ENCODE results near the gene SMTN.

SMTN gene

DNA sequence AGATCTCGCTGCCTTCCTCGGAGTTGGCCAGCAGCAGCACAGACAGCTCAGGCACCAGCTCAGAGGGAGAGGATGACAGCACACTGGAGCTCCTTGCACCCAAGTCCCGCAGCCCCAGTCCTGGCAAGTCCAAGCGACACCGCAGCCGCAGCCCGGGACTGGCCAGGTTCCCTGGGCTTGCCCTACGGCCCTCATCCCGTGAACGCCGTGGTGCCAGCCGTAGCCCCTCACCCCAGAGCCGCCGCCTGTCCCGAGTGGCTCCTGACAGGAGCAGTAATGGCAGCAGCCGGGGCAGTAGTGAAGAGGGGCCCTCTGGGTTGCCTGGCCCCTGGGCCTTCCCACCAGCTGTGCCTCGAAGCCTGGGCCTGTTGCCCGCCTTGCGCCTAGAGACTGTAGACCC is 52.8 kb downstream of the SMTN start:
- no peak for DNase-seq

DNA sequence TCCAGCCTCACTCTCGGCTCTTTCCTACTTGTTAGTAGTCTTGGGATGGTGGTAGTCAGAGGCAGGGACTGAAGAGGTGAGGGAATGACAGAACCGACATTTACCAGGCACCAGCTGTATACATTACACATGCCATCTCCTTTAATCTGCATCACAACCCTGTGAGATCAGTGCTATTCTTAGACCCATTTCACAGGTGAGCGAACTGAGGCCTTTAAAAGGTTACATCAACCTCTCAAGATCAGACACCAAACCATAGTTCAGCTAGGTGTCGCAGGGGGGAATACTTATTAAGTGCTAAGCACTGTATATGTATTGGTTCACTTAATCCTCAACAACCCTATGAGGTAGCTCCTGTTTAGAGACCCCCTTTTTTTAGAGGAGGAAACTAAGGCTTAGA is 53.6 kb downstream of the SMTN start:
- no peak for DNase-seq

DNA sequence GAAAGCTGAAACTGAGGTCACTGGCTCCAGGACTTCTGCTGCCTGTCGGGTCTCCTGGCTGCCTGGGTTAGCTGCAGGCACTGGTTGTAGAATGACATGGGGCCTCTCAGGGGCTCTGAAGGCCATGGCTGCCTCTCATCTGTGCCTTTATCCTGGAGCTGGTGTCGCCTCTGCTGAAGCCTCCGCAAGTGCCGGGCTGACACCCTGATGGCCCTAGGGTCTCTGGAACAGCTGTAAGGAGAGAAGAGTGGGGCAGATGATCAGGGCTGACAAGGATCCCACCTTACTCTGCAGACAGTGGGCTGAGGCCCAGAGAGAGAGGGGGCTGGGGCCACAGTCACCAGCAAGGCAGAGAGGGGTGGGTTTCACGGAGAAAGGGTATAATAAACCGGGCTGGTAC is 54.6 kb downstream of the SMTN start:
- DNase-seq: no peak

DNA sequence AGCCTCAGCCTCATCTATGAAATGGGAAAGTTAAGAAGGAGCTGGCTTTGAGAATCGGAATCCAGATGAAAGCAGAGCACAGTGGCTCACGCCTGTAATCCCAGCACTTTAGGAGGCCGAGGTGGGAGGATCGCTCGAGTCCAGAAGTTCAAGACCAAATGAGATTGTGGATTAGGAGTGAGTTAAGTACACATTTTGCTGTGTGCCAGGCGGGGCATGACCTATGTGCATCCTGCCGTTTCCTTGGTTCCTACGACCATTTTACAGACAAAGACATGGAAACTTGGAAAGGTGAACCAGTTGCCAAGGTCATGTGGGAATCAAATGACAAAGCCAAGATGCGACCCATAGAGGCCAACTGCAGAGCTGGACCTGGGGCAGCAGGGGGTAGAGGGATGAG is 55.0 kb downstream of the SMTN start:
- no peak for DNase-seq

DNA sequence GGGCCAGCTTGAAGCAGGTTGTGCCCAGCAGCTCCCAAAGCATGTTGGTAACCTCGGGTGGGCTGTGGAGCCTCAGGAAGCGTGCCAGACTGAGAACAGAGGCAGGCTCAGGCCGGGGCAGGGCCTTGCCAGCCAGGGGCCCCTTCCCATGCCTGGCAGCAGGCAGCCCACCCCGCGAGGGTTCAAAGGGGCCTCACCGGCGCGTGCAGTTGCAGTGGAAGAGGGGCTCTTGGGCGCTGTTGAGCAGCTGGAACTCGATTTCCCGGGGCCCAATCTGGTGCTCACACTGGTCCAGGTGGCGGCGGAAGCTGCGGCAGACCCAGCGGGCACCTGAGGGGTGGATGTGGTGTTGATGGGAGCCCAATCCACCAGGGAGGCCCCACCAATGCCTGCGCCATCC is 55.6 kb downstream of the SMTN start:
- DNase-seq: no peak

DNA sequence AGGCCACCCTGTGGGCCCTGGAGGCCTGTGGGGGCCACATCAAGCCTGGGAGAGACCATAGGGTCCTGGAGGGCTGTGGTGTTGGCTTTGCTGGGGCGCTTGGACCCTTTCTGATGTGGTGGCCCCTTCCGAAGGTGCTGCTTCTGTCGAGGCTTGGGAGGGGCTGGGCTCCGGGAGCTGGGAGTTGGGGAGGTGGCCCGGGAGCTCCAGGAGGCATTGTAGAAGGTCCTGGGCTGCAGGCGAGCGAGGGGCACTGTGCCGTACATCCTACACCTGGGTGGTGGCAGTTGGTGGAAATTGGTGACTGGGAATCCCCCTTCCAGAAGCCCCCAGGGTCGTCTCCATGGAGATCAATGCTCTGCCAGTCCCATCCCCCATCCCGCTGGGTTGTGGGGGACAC is 56.6 kb downstream of the SMTN start:
- no peak for DNase-seq

DNA sequence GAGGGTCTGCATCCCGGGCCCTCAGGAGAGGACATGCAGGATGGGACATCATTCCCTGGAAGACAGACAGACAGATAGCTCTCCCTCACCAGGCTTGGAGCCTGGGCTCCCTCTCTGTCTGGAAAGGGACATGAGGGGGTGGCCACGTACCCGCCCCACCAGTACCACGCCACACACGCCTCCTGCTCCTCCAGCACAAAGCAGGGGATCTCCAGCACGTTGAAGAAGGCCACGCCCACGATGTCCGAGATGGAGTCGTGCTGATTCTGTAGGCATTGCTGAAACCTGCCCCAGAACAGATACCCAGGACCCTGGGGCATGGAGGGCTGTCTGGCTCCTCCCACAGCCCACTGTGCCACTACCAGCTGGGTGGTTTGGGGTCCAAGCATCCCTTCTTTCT is 57.0 kb downstream of the SMTN start:
- DNase-seq: no peak

DNA sequence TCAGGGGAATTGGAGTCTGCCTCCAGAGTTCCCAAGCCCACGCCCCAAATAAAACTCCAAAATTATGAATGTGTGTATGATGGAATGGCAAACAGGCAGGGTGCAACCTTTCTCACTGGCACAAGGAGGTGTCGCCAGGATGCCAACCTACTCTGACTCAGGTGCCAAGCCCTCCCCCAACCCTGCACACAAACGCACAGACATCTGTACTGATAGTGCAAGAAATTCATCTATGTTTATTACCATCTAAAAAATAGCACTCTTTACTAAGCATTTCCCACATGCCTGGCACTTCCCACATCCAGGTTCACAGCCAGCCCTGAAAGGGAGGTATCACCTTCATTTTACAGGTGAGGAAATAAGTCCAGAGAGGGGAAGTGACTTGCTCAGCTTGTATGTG is 57.9 kb downstream of the SMTN start:
- no peak for DNase-seq

DNA sequence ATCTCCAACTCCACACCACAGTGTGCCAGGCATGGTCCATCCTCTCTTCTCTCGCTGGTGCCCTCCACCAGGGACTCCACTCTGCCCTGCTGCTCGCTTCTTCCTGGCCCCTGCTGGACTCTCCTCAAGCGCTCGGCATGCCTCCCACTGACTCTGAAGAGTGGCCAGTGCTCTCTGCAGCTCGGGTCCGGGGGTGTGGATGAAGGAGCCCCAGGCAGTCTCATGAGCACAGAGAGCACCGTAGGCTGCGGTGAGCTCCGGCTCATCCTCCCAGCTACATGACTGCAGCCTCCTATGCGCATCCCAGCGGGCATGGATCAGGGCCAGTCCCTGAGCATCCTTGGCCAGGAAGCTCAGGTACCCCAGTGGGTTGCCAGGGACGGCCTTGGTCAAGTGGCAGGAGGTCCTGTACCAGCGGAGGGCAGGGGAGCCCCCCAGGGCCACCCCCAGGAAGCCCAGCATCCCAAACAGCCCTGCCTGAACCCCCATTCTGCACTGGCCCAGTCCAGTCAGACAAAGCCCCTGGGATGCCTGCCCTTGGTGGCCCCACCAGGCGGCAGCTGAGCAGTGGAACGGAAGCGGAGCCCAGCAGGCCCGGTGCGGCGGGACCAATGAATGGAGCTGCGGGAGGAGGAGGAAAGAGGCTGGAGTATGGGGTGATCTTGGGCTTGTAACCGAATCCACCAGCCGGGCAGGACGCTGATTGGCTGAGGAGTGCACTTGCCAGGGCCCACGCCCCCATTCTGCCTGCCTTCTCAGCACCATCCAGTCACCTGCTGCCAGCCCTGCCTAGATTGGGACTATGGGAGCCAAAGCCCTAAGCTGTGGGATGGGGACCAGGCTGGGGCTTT is 59.0 kb downstream of the SMTN start, which contains the start of gene PLA2G3:
TSS of gene PLA2G3 (minus strand) at position 643 of the 851 bp plus-strand sequence. CDS start at position 489, 154 bp downstream.
- no peak for DNase-seq

DNA sequence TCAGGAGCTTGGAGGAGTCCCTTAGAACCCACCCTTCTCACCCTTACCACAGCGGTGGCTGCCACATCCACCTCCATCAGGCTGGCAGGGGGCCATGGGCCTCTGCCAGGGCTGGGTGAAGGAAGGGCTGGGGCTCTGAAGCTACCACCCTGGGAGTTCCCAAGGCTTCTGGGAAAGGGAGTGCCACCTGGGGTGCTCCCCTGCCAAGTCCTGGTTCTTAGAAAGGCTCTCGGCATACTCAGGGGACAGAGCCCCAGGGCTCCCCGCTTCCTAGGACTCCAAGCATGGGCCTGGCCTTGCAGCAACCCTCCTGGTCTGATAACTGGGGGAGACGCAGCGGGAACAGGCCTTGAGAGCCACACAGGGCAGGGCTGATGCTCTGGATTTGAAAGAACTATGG is 59.6 kb downstream of the SMTN start:
- no peak for DNase-seq

DNA sequence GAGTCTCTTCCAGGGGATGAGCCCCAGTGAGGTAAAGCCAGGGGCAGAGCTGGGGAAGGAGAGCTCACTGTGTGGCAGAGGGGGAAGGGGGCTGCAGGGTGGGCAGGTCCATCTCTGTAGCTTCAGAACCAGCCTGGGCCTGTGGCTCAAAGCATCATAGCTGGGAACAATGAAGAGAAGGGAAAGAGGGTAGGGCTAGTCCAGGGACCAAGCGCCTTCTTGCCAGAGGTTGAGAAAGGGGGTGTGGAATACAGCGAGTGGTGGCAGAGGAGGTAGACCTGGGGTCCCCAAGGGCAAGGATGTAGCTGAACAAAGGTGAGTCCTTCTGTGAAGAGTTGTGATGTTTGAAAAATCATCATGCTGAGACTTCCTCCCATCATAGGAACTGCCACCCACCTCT is 60.4 kb downstream of the SMTN start:
- DNase-seq: no peak

DNA sequence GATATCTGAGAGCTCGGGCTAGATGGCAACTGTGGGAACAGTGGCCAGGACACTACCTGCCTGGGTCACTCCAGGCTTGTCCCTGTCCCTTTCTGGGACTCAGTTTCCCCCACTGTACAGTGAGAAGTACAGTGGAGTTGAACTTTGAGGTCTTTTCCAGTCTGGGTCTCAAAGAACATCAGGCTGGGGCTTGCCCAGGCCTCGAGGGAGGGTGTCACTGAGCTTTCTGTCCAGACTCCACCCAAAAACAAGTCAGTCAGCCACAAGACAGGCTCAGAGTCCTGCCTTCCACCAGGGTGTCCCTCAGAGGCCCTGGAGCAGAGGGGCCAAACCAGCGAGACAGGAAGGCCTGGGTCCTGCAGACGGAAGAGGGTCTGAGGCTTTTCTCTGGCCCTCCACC is 61.2 kb downstream of the SMTN start:
- no peak for DNase-seq

DNA sequence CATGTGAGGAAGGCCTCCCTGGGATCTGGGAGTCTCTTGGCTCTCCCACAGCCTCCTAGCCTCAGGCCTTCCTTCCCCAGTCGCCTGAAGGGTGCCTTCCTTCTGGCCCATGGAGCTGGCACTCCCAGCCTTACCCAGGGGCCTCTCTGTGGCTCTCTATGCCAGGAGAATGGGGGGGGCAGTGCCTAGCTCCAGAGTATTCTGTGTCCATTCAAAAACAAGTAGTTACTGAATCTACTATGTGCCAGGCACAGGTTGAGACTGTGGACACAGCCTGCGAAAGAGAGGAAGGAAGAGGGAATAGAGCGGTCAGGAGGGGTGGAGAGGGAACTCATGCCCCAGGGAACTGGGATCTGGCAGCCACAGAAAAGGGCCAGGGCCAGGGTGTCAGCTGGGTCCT is 61.9 kb downstream of the SMTN start:
- DNase-seq: no peak

DNA sequence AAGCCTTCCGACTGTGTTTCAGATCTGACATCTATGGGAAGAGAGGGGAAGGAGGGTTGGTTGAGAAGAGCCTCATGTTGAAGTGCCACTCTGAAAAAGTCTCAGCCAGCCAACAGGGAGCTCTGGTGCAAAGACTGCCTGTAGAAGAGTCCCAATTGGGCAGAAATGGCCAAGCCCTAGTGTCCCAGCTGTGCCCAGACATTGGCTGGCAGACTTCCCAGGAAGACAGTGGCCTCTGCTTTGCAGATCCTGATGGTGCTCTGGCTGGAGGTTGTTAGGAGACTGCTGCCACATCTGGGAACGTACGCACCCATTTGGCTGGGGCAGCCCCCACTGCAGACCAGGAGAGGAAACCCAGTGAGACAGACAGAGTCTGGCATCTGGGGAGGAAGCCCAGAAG is 62.4 kb downstream of the SMTN start:
- DNase-seq: no peak

DNA sequence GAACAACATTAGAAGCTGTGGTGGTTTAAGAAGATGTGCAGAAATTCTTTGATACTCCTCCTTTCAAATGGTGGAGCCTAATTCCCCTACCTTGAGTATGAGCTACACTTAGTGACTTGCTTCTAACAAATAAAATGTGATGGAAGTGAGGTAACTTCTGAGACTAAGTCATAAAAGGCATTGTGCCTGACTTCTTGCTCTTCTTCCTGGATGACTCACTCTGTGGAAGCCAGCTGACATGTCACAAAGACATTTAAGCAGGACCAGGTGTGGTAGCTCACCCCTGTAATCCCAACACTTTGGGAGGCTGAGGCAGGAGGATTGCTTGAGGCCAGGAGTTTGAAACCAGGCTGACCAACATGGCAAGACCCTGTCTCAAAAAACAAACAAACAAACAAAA is 63.1 kb downstream of the SMTN start:
- no peak for DNase-seq

DNA sequence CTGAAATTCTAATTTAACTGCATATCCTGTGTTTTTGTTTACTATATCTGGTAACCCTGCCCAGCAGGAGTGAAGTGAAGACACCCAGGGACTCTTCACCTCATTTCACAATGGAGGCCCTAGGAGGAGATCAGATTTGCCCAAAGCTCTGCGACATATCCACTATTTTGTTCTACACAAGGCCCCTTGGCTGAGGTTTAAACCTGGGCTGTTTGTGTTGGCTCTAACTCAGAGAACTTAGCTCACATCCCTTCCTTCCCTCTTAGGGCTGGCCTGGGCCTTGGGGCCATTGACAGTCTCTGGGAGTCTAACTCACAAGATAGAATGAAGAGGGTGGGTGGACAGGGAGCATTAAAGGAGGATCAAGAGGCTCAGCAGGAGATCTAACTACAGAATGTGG is 67.4 kb downstream of the SMTN start:
- DNase-seq: no peak

DNA sequence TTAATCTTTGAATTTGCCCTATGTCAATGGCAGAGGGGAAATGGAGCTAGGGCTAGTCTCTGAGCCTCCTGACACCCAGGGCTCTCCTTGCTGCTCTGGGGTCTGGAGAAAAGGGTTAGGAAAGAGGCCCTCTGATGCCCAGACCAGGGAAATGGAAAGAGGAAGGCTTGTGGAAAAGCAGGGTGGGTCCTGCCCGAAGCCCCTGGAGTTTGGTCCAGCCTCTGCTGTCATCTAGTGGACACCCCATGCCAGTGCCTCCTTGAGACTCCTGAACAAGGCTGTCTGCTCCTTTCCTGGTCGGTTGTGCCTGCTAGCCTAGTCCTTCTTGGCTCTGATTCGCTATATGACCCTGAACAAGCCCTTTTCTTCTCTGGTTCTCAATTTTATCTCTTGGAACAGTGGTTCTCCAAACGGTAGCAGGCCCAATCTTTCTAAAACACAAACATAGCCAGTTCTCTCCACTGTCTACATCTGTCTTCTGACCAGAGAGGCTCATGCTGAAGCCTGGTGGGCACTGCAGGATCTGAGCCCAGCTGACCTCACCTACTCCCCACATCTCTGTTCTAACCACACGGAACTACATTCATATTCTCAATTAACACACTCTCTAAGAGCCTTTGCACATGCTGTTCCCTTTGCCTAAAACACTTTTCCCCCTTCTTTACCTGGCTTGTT is 68.0 kb downstream of the SMTN start:
- no peak for DNase-seq

DNA sequence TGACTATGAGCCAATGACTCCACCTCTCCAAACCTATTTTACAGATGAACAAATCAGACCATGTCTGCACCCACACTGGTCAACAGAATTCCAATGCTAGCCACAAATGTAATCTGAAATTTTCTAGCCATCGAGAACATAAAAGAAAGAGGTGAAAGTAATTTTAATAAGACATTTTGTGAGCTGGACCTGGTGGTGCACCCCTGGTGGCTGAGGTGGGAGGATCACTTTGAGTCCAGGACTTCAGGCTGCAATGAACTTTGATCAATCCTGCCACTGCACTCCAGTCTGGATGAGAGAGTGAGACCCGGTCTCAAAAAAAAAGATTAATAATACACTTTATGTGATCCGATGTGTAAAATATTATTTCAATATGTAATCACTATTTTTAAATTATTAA is 69.5 kb downstream of the SMTN start:
- no peak for DNase-seq

DNA sequence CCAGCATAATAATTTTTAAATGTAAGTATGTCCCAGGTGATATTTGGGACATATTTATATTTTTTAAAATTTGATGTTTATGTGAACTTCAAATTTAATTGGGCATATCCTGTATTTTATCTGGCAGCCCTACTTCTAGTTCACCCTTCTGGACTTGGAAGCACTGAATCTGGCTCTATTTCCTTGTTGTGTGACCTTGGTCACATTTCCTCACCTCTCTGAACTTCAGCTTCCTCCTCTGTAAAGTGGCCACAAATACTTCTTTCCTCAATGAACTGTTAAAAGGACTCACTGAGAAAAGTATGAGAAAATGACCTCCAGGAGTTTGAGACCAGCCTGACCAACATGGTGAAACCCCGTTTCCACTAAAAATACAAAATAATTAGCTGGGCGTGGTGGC is 70.8 kb downstream of the SMTN start:
- DNase-seq: no peak

DNA sequence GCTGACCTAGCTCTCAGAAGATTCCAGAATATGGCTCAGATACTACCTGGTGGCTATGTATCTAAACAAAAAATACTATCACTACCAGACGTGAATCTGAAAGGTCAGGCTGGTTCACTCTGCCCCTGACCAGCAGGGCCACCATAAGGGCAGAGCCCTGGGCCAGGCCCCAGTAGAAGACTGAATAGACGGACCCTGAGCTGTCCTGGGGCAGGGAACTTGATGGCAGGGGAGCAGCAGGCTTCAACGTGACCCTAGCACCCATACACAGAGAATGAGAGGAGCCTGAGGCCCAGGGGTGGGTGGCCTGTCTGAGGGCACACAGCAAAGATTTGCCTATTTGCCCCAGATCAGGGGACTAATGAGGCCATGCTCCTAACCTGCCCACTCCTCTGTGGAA is 72.2 kb downstream of the SMTN start:
- DNase-seq: no peak

Measured in activated CD4-positive, alpha-beta T cell treated with anti-CD3 and anti-CD28 coated beads for 1 hour (primary cell).